Tibial nerve (tissue), 4 donors: Measurements from ENCODE around the gene EBP. TPM values are rescaled to one million over a fixed set of nuclear protein-coding genes. Genes with fewer than 3 reads are reported as not detected.
A peak's percentile ranks its signal among the peaks of the same experiment; 100 is the strongest.
"Not testable (repeated sequence)": the region's sequence is repeated elsewhere in the genome, so short reads cannot be mapped to it uniquely, and the experiment has no call there.

Experiments
- DNase-seq, 2 donors: peaks; one replicate each; pipeline ENCODE4 v3.0.0-alpha.2; 2019; ENCODE audit warnings: low spot score in 2 of 2
- H3K27ac ChIP-seq, 4 donors: fragments of 200-600 bp; sonication (generic) in 3 of 4; one replicate each; pipeline ENCODE4 v1.5.1; 2017 to 2019; ENCODE audit warnings: mild to moderate bottlenecking in 1 of 4
- H3K27me3 ChIP-seq, 2 donors: fragments of 200-600 bp; sonication (generic) in 1 of 2; one replicate each; pipeline versions ENCODE4 v1.5.1 to v1.6.0; 2017 to 2019
- H3K36me3 ChIP-seq, 3 donors: fragments of 200-600 bp; sonication (generic); one replicate each; pipeline ENCODE4 v1.5.1; 2018 to 2019
- H3K4me1 ChIP-seq, 4 donors: fragments of 200-600 bp; sonication (generic) in 3 of 4; one replicate each; pipeline ENCODE4 v1.5.1; 2017 to 2019
- H3K4me3 ChIP-seq, 4 donors: fragments of 200-600 bp; sonication (generic) in 3 of 4; one replicate each; pipeline ENCODE4 v1.5.1; 2017 to 2019; ENCODE audit warnings: mild to moderate bottlenecking in 1 of 4, moderate library complexity in 1 of 4
- H3K9me3 ChIP-seq, 4 donors: fragments of 200-600 bp; sonication (generic) in 3 of 4; one replicate each; pipeline ENCODE4 v1.5.1; 2017 to 2019
- CTCF ChIP-seq, 5 experiments: fragments of 200-600 bp in 3 of 5; fragments of 450-650 bp in 2 of 5; sonication (generic) in 3 of 5; IDR thresholded peaks; one replicate each; pipeline ENCODE4 v1.5.1; 2016 to 2019; ENCODE audit warnings: antibody characterized with exemption in 5 of 5, mild to moderate bottlenecking in 3 of 5, moderate library complexity in 2 of 5
- EP300 ChIP-seq, 2 donors: sonication (generic); formaldehyde crosslinking; IDR thresholded peaks; one replicate each; pipeline ENCODE4 v1.6.1; 2017; ENCODE audit warnings: antibody characterized with exemption in 2 of 2, mild to moderate bottlenecking in 1 of 2
- POLR2A ChIP-seq, 2 donors: fragments of 450-650 bp; IDR thresholded peaks; one replicate each; pipeline ENCODE4 v1.6.1; 2017; ENCODE audit warnings: antibody characterized with exemption in 2 of 2, mild to moderate bottlenecking in 2 of 2, moderate library complexity in 2 of 2
- WGBS, 2 donors: methylation state at CpG; one replicate each; pipeline ENCODE4 v1.1.5; 2018; 5-methylcytosine and 5-hydroxymethylcytosine counted together
- total RNA-seq, 4 donors: library from RNA; depleted of rRNA; stranded (reverse); fragments of >200 nt; gene quantifications; one replicate each; pipeline ENCODE4 v1.1.0, GENCODE V29; 2016

The EBP gene
- total RNA-seq, 4 donors from 2014 or later: 21.1 to 29.2 (median 23.6) TPM

GRCh38 chrX:48516285-48516684, 5.3 kb upstream of the EBP start:
- 78 to 85% methylated on average over 10 of the region's 10 CpGs for WGBS, 2 donors
- no peaks in the 10 kb centered on the region for H3K27me3 ChIP-seq

DNA sequence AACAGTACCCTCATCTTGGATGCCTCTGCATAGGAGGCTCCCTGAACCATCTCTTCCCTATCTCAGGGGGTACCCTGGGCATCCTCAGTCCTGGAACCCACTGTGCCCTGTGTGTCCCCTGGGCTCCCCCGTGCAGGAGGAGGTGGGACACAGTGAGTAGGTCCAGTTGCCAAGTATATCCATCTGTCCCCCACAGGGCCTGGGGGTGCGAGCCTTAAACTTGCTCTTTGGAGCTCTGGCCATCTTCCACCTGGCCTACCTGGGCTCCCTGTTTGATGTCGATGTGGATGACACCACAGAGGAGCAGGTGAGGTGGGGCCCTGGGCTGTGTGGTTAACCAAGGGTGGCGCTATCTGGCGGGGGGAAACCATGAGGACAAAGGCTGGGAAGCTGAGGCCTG, 4.6 kb upstream of the EBP start:
- no peak for DNase-seq
- TF ChIP-seq CTCF (IDR thresholded peaks at IDR 0.05): no peak
- no peak for TF ChIP-seq EP300 (IDR thresholded peaks at IDR 0.05)
- no peak for TF ChIP-seq POLR2A (IDR thresholded peaks at IDR 0.05)
- H3K4me3 ChIP-seq: no peak overlapping the region
- WGBS, 2 donors: 72 to 84% methylated on average over 2 to 5 of the region's 5 CpGs
- H3K4me1 ChIP-seq: no peaks in the 10 kb centered on the region
- no peaks in the 10 kb centered on the region for H3K27me3 ChIP-seq
- H3K27ac ChIP-seq: no peak overlapping the region
- H3K9me3 ChIP-seq: no peaks in the 10 kb centered on the region
- H3K36me3 ChIP-seq: peaks cover 0 to 34% (median 0%) of the 10 kb centered on the region in 3 donors

More at GRCh38 chrX:48516285-48516684, 5.3 kb upstream of the EBP start:
- no peak for TF ChIP-seq CTCF (IDR thresholded peaks at IDR 0.05)
- no peak for TF ChIP-seq EP300 (IDR thresholded peaks at IDR 0.05)
- TF ChIP-seq POLR2A (IDR thresholded peaks at IDR 0.05): no peak
- Histone ChIP-seq H3K36me3 (peaks cover 0 to 34% (median 0%) of the 10 kb centered on the region in 3 donors), H3K9me3 (no peaks in the 10 kb centered on the region), H3K27ac (no peak overlapping the region), H3K4me3 (no peak overlapping the region), H3K4me1 (no peaks in the 10 kb centered on the region)
- no peak for DNase-seq

DNA sequence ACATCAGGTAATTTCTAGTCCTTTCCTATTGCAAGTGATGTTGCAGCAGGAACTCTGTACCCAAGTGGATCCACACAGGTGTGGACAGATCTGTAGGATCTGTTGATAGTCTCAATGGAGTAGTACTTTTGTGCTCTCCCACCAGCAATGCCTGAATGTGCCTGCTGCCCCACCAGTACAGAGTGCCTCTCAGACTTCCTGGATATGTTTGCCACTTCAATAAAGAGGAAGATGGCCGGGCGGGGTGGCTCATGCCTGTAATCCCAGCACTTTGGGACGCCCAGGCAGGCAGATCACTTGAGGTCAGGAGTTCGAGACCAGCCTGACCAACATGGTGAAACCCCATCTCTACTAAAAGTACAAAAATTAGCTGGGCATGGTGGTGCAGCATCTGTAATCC, 2.1 kb upstream of the EBP start:
- not testable (repeated sequence) for DNase-seq, H3K27ac ChIP-seq, H3K4me3 ChIP-seq, H3K4me1 ChIP-seq, H3K27me3 ChIP-seq, H3K9me3 ChIP-seq
- peaks cover 0 to 24% (median 0%) of the 10 kb centered on the region in 3 donors for H3K36me3 ChIP-seq
- 72 to 76% methylated on average over 4 of the region's 4 CpGs for WGBS, 2 donors

- WGBS, 2 donors: 84 to 97% methylated on average over 2 of the region's 2 CpGs
- H3K4me3 ChIP-seq: no peak overlapping the region
- H3K9me3 ChIP-seq: no peaks in the 10 kb centered on the region
- H3K36me3 ChIP-seq: peaks cover 0 to 14% (median 0%) of the 10 kb centered on the region in 3 donors
- H3K4me1 ChIP-seq: peaks cover 0 to 7% (median 0%) of the 10 kb centered on the region in 4 donors
- DNase-seq: no peak
- TF ChIP-seq CTCF (IDR thresholded peaks at IDR 0.05): no peak
- TF ChIP-seq EP300 (IDR thresholded peaks at IDR 0.05): no peak
- no peak for TF ChIP-seq POLR2A (IDR thresholded peaks at IDR 0.05)
- H3K27me3 ChIP-seq: no peaks in the 10 kb centered on the region
- H3K27ac ChIP-seq: no peak overlapping the region
Measured at GRCh38 chrX:48520455-48520854, 1.2 kb upstream of the EBP start.

DNA sequence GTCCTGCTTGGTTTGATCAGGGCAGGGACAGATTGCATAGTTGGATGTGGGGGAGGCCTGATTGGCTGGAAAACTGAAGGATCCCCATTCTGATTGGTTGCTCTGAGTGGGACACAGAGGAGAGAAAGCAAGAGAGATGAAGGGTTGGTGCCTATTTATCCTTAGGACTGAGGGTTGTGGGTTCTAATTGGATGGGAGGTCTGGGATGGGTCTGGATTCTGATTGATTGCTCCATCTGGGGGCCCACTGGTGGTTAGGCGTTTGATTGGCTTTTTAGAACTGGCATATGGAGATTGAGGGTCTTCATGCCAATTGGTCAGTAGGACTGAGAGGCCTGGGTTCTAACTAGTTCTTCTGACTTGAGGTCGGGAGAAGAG, 644 bp upstream of the EBP start:
- 27 to 49% methylated on average over 2 of the region's 2 CpGs for WGBS, 2 donors
- Histone ChIP-seq H3K9me3 (no peaks in the 10 kb centered on the region), H3K36me3 (peaks cover 0 to 9% (median 0%) of the 10 kb centered on the region in 3 donors), H3K4me1 (peaks cover 0 to 7% (median 0%) of the 10 kb centered on the region in 4 donors), H3K27me3 (no peaks in the 10 kb centered on the region), H3K4me3 (peak overlapping the region in 2 of 4 donors; percentile 66), H3K27ac (peak overlapping the region in 1 of 4 donors; percentile 83)
- no peak for DNase-seq
- TF ChIP-seq EP300 (IDR thresholded peaks at IDR 0.05) (no peak), POLR2A (IDR thresholded peaks at IDR 0.05) (no peak), CTCF (IDR thresholded peaks at IDR 0.05) (no peak)

- Histone ChIP-seq H3K27me3 (no peaks in the 10 kb centered on the region), H3K4me3 (peak overlapping the region; percentile 45 to 66 (median 57)), H3K36me3 (peaks cover 0 to 8% (median 0%) of the 10 kb centered on the region in 3 donors), H3K9me3 (no peaks in the 10 kb centered on the region), H3K27ac (peak overlapping the region in 3 of 4 donors; percentile 68 to 84 (median 83)), H3K4me1 (peaks cover 0 to 7% (median 0%) of the 10 kb centered on the region in 4 donors)
- TF ChIP-seq CTCF (IDR thresholded peaks at IDR 0.05) (no peak), EP300 (IDR thresholded peaks at IDR 0.05) (no peak), POLR2A (IDR thresholded peaks at IDR 0.05) (no peak)
- no peak for DNase-seq
- 8 to 39% methylated on average over 10 of the region's 10 CpGs for WGBS, 2 donors
Measured at GRCh38 chrX:48522291-48522690, 683 bp downstream of the EBP start.
